CD4-positive, alpha-beta memory T cell (primary cell): Measurements from ENCODE around the gene UCMA. TPM values are rescaled to one million over a fixed set of nuclear protein-coding genes. Genes with fewer than 3 reads are reported as not detected.
A peak's percentile ranks its signal among the peaks of the same experiment; 100 is the strongest.

Source experiments
- CTCF ChIA-PET: fragments of 350-600 bp; sonication (Branson Sonifier 250); formaldehyde crosslinking; loops from one replicate; lab custom pipeline; 2021; ENCODE audit warnings: inconsistent platforms; ENCODE audit not compliant: partially characterized antibody; lab: Charles Lee
- POLR2A ChIA-PET: fragments of 350-600 bp; sonication (Branson Sonifier 250); formaldehyde crosslinking; loops from one replicate; lab custom pipeline; 2021; ENCODE audit not compliant: partially characterized antibody; lab: Charles Lee
- DNase-seq, 5 donors: peaks; one replicate each; pipeline versions ENCODE4 v3.0.0 to v3.0.0-alpha.2; 2020 to 2022; ENCODE audit warnings: mixed read lengths in 1 of 5
- H3K27ac ChIP-seq: one replicate; pipeline ENCODE4 v1.7.0; 2013; ENCODE audit warnings: low read depth, low read length
- H3K27me3 ChIP-seq: 2 replicates; pipeline ENCODE4 v1.7.0; 2013; ENCODE audit warnings: mild to moderate bottlenecking, low read length, moderate library complexity; ENCODE audit not compliant: insufficient read depth
- H3K36me3 ChIP-seq: 2 replicates; pipeline ENCODE4 v1.7.0; 2013; ENCODE audit warnings: mild to moderate bottlenecking, low read length, moderate library complexity; ENCODE audit not compliant: insufficient read depth
- H3K4me1 ChIP-seq: 2 replicates; pipeline ENCODE4 v1.7.0; 2013; ENCODE audit warnings: mild to moderate bottlenecking, low read length, moderate library complexity; ENCODE audit not compliant: insufficient read depth
- H3K4me3 ChIP-seq, 2 donors: one replicate each; pipeline ENCODE4 v1.7.0; 2013; ENCODE audit warnings: low read length in 2 of 2, mild to moderate bottlenecking in 1 of 2
- H3K9me3 ChIP-seq, 2 donors: one replicate each; pipeline ENCODE4 v1.7.0; 2013; ENCODE audit warnings: low read length in 2 of 2, control low read depth in 1 of 2; ENCODE audit not compliant: control insufficient read depth in 1 of 2
- H3K27ac Mint-ChIP-seq, 7 donors: one replicate each; pipeline ENCODE4 v1.8.0; 2020 to 2021; ENCODE audit warnings: mixed read lengths in 7 of 7, mild to moderate bottlenecking in 6 of 7, inconsistent platforms in 3 of 7, moderate library complexity in 3 of 7
- H3K27me3 Mint-ChIP-seq, 2 donors: one replicate each; pipeline ENCODE4 v1.8.0; 2020 to 2021; ENCODE audit warnings: mixed read lengths in 2 of 2
- H3K36me3 Mint-ChIP-seq, 2 donors: one replicate each; pipeline ENCODE4 v1.8.0; 2020 to 2021; ENCODE audit warnings: mixed read lengths in 2 of 2, inconsistent platforms in 1 of 2, mild to moderate bottlenecking in 1 of 2
- H3K4me1 Mint-ChIP-seq, 4 donors: one replicate each; pipeline ENCODE4 v1.8.0; 2020 to 2021; ENCODE audit warnings: mixed read lengths in 4 of 4, mild to moderate bottlenecking in 1 of 4
- H3K4me3 Mint-ChIP-seq, 8 donors: one replicate each; pipeline ENCODE4 v1.8.0; 2020 to 2021; ENCODE audit warnings: mixed read lengths in 8 of 8, mild to moderate bottlenecking in 7 of 8, moderate library complexity in 6 of 8, inconsistent platforms in 3 of 8
- H3K9me3 Mint-ChIP-seq, 8 donors: one replicate each; pipeline ENCODE4 v1.8.0; 2020 to 2021; ENCODE audit warnings: mixed read lengths in 8 of 8, mild to moderate bottlenecking in 5 of 8, inconsistent platforms in 3 of 8, moderate library complexity in 1 of 8
- intact Hi-C: fragments of 100-400 bp; cut with micrococcal nuclease; formaldehyde crosslinking; loops from one replicate; pipeline ENCODE4 v1.15.1; 2023
- polyA plus RNA-seq, 2 donors: library from polyadenylated mRNA; unstranded; fragments of 300-500 nt; fragmentation: Illumina TruSeq; gene quantifications; one replicate each; pipeline ENCODE4 v1.2.3, GENCODE V29; 2021
- total RNA-seq, 2 experiments: library from RNA; stranded (reverse); gene quantifications; one replicate each; pipeline ENCODE4 v1.2.3, GENCODE V29; 2021

UCMA gene
- total and polyA plus RNA-seq, 4 experiments from 2014 or later: not detected

DNA sequence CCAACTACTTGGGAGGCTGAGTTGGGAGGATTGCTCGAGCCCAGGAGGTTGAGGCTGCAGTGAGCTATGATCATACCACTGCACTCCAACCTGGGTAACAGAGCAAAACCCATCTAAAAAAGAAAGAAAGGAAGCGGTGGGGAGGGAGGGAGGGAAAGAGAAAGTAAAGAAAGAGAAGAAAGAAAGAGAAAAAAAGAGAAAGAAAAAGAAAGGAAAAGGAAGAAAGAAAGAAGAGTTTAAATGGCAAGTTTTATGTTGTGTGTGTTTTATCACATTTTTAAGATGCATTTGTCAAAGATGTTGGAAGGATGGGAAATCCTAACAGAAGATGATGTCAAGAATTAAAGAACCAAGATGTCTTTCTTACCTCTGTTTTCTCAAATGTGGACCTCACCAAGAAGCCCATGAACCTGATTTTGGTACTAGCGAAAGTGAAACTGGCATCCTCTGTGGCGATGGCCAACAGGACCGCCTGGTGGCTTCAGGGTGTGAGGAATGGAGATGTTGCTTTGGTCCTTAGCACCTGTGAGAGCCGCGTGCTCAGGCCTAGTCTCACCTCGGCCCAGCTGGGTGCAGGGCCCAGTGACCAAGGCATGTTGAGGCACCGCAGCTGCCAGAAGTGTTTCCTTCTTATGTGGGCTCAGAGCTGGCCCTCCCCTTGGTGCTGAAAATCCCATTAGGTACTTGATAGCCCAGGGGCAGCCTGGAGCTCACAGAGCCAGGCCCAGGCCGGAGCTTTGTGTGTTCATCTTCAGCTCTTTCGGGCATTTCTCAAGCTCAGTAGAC is 9.8 kb downstream of the UCMA start:
- POLR2A ChIA-PET: no interaction called here
- no peak overlapping the region for H3K27ac Mint-ChIP-seq

DNA sequence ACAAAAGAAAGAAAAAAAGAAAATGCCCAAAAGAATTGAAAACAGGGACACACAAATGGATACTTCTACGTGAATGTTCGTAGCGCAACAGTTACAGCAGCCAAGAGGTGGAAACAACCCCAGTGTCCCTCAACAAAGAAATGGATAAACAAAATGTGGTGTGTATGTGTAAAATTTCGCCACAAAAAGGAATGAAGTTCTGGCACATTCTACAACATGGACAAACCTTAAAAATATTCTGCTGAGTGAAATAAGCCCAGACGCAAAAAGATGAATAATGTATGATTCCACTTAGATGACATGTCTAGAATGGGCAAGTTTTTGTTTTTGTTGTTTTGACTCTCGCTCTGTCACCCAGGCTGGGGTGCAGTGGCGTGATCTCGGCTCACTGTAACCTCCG is 10.9 kb downstream of the UCMA start:
- Histone ChIP-seq H3K36me3 (no peaks in the 10 kb centered on the region), H3K4me1 (no peaks in the 10 kb centered on the region), H3K9me3 (no peaks in the 10 kb centered on the region), H3K27me3 (no peaks in the 10 kb centered on the region), H3K4me3 (no peak overlapping the region), H3K27ac (no peak overlapping the region)
- intact Hi-C loops: no loop called here
- Mint-ChIP-seq H3K27ac (no peak overlapping the region), H3K4me1 (no peaks in the 10 kb centered on the region), H3K9me3 (no peaks in the 10 kb centered on the region), H3K4me3 (no peak overlapping the region), H3K27me3 (no peaks in the 10 kb centered on the region), H3K36me3 (no peaks in the 10 kb centered on the region)
- DNase-seq: no peak
- POLR2A ChIA-PET: no interaction called here
- CTCF ChIA-PET: no interaction called here

More for the DNA sequence above, 9.8 kb downstream of the UCMA start:
- H3K27ac ChIP-seq: no peak overlapping the region
- DNase-seq: no peak
- H3K27me3 ChIP-seq: no peaks in the 10 kb centered on the region
- H3K4me1 ChIP-seq: no peaks in the 10 kb centered on the region
- H3K36me3 ChIP-seq: no peaks in the 10 kb centered on the region
- no peaks in the 10 kb centered on the region for H3K27me3 Mint-ChIP-seq
- CTCF ChIA-PET: no interaction called here
- H3K9me3 ChIP-seq: no peaks in the 10 kb centered on the region
- H3K36me3 Mint-ChIP-seq: no peaks in the 10 kb centered on the region
- intact Hi-C loops: no loop called here
- H3K4me3 Mint-ChIP-seq: no peak overlapping the region
- H3K4me3 ChIP-seq: no peak overlapping the region
- no peaks in the 10 kb centered on the region for H3K4me1 Mint-ChIP-seq
- no peaks in the 10 kb centered on the region for H3K9me3 Mint-ChIP-seq

DNA sequence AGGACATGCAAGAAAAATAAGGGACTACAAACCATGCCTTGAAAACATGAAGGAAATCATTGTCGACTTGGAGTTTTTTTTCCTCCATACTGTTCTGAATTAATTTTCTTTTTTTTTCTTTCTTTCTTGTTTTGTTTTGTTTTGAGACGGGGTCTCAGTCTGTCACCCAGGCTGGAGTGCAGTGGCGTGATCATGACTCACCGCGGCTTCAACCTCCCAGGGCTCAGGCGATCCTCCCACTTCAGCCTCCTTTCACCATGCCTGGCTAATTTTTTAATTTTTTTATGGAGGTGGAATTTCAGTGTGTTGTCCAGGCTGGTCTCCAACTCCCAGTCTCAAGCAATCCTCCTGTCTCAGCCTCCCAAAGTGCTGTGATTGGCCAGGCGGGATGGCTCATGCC is 11.6 kb downstream of the UCMA start:
- Histone ChIP-seq H3K36me3 (no peaks in the 10 kb centered on the region), H3K4me3 (no peak overlapping the region), H3K27ac (no peak overlapping the region), H3K27me3 (no peaks in the 10 kb centered on the region), H3K9me3 (no peaks in the 10 kb centered on the region), H3K4me1 (no peaks in the 10 kb centered on the region)
- POLR2A ChIA-PET: no interaction called here
- intact Hi-C loops: no loop called here
- Mint-ChIP-seq H3K27me3 (no peaks in the 10 kb centered on the region), H3K4me3 (no peak overlapping the region), H3K36me3 (no peaks in the 10 kb centered on the region), H3K4me1 (no peaks in the 10 kb centered on the region), H3K27ac (peak overlapping the region in 1 of 7 donors; percentile 43), H3K9me3 (no peaks in the 10 kb centered on the region)
- DNase-seq: no peak
- CTCF ChIA-PET: no interaction called here

DNA sequence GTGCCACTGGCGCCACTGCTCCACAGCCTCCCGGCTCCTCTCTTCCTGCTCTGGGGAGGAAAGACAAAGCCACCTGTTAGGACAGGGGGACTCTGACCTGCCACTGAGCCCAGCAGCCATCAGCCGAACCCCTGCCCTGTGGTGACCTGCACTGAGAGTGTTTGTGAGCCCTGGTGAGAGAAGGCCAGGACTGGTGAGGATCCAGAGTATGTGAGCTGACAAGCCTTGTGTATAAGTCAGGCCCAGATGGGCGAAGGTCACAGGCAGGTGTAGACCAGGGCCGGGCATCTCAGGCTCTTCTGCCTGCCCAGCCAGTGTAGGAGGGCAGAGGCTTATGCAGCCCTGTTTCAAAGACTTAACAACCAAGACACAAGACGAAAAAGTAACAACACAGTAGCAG is 12.0 kb downstream of the UCMA start:
- Histone ChIP-seq H3K27ac (no peak overlapping the region), H3K27me3 (no peaks in the 10 kb centered on the region), H3K4me3 (no peak overlapping the region), H3K36me3 (no peaks in the 10 kb centered on the region), H3K9me3 (no peaks in the 10 kb centered on the region), H3K4me1 (no peaks in the 10 kb centered on the region)
- ChIA-PET POLR2A (no interaction called here), CTCF (no interaction called here)
- intact Hi-C loops: no loop called here
- H3K4me1 Mint-ChIP-seq: no peaks in the 10 kb centered on the region
- no peak for DNase-seq
- H3K36me3 Mint-ChIP-seq: no peaks in the 10 kb centered on the region
- H3K4me3 Mint-ChIP-seq: no peak overlapping the region
- no peaks in the 10 kb centered on the region for H3K27me3 Mint-ChIP-seq
- H3K9me3 Mint-ChIP-seq: no peaks in the 10 kb centered on the region
- no peak overlapping the region for H3K27ac Mint-ChIP-seq

DNA sequence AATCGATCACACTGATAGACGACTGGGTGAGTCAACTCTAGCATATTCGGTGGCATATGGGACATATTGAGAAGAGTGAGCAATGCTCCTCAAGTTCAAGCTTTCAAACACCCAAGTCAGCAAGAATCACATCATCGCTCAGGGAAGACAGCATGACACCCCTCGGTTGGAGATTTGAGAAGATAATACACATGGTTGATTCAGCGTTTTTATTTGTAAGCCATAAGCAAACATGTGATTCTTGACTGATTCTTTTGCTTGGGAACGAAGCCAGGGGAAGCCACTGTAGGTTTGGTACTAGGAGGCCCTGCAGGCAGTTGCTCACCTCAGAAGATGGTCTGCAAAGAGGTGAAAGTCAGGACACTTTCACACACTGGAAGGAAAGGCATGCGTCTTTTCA is 12.6 kb downstream of the UCMA start:
- Histone ChIP-seq H3K27ac (no peak overlapping the region), H3K27me3 (no peaks in the 10 kb centered on the region), H3K4me1 (no peaks in the 10 kb centered on the region), H3K4me3 (no peak overlapping the region), H3K36me3 (no peaks in the 10 kb centered on the region), H3K9me3 (no peaks in the 10 kb centered on the region)
- no peaks in the 10 kb centered on the region for H3K27me3 Mint-ChIP-seq
- ChIA-PET CTCF (interaction anchor here (1.5 kb wide), 1 partner anchor 80 kb away, joined by 3 read pairs; no protein-coding TSS in a partner anchor), POLR2A (no interaction called here)
- intact Hi-C loops: no loop called here
- DNase-seq: no peak
- no peaks in the 10 kb centered on the region for H3K4me1 Mint-ChIP-seq
- H3K4me3 Mint-ChIP-seq: no peak overlapping the region
- H3K27ac Mint-ChIP-seq: no peak overlapping the region
- H3K36me3 Mint-ChIP-seq: no peaks in the 10 kb centered on the region
- H3K9me3 Mint-ChIP-seq: no peaks in the 10 kb centered on the region

DNA sequence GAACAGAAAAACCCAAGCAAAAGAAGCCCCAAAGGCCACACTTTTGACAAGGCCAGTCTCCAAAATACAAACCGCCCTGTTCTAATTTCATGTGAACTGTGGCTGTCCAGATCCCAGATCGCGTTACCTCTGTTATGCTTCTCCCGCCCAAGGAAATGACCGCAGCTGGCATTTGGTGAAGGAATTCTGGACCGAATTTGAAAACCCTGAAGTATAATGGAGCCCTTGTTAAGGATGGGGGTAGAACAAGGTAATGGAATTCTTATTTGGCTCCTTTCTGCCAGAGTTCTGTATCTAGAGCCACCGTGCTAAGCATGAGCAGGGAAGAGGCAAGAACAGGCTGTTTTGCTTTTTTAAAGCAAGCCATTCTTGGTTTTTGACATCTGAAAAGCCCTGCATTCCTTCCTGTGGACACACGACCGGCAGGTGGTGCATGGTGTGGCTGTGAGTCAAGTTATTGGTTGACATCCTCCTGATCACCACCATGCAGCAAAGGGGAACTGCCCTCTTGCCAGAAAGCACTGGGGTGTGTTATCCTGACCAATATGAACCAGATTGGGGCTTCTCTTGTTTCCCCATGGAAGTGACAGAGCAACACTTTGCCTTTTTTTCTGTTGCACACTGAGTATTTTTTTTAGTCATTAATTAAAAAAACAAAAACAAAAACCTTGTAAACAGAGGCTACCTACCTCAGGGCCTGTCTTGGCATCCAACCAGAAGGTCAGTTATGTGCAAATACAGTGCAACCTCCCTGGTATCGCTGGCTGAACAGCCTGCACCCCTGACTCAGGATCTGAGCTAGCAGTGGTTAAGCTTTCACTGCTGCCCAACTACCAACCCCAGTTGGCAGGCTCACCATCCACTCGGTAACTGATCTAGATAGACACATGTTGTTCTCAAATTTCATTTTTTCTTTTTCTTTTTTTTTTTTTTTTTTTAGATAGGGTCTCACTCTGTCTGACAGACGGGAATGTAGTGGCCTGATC is 14.2 kb downstream of the UCMA start:
- intact Hi-C loops: no loop called here
- Mint-ChIP-seq H3K4me3 (no peak overlapping the region), H3K9me3 (no peaks in the 10 kb centered on the region), H3K36me3 (no peaks in the 10 kb centered on the region), H3K4me1 (no peaks in the 10 kb centered on the region), H3K27me3 (no peaks in the 10 kb centered on the region), H3K27ac (no peak overlapping the region)
- Histone ChIP-seq H3K27me3 (no peaks in the 10 kb centered on the region), H3K4me1 (no peaks in the 10 kb centered on the region), H3K4me3 (no peak overlapping the region), H3K27ac (no peak overlapping the region), H3K9me3 (no peaks in the 10 kb centered on the region), H3K36me3 (no peaks in the 10 kb centered on the region)
- peak in 1 of 5 donors; percentile 11 for DNase-seq
- ChIA-PET CTCF (interaction anchor here (1.5 kb wide), 1 partner anchor 82 kb away, joined by 3 read pairs; no protein-coding TSS in a partner anchor), POLR2A (no interaction called here)

DNA sequence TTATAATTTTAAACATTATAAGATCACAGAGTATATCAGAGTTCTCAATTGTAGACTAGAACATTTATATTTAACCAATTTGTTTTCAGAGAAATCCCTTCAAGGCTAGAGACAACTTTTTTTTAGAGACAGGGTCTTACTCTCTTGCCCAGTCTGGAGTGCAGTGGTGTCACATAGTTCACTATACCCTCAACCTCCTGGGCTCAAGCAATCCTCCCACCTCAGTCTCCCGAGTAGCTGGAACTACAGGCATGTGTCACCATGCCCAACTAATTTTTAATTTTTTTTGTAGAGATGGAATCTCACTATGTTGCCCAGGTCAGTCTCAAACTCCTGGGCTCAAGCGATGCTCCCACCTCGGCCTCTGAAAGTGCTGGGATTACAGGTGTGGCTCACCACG is 15.3 kb downstream of the UCMA start:
- Histone ChIP-seq H3K4me1 (no peaks in the 10 kb centered on the region), H3K4me3 (no peak overlapping the region), H3K36me3 (no peaks in the 10 kb centered on the region), H3K27me3 (no peaks in the 10 kb centered on the region), H3K9me3 (no peaks in the 10 kb centered on the region), H3K27ac (no peak overlapping the region)
- Mint-ChIP-seq H3K36me3 (no peaks in the 10 kb centered on the region), H3K27ac (no peak overlapping the region), H3K4me1 (no peaks in the 10 kb centered on the region), H3K27me3 (no peaks in the 10 kb centered on the region), H3K9me3 (peaks cover 0 to 3% (median 0%) of the 10 kb centered on the region in 8 donors), H3K4me3 (no peak overlapping the region)
- DNase-seq: no peak
- intact Hi-C loops: no loop called here
- ChIA-PET POLR2A (no interaction called here), CTCF (no interaction called here)
